HG03521 (cell line): ENCODE measurements around the gene MTMR12.

Experiments
- ATAC-seq: cut with Tn5 transposase; IDR thresholded peaks from one replicate; pipeline ENCODE4 v1.9.1; 2021; ENCODE audit warnings: mild to moderate bottlenecking, moderate library complexity; ENCODE audit not compliant: unreplicated experiment

The MTMR12 gene

GRCh38 chr5:32276173-32276853 is 36.4 kb downstream of the MTMR12 start:
- ATAC-seq: peak; percentile 51

GRCh38 chr5:32275396-32275741 is 37.4 kb downstream of the MTMR12 start:
- ATAC-seq: no peak

- no peak for ATAC-seq
Observed at GRCh38 chr5:32274548-32275395, 38.0 kb downstream of the MTMR12 start.

- no peak for ATAC-seq
Observed at GRCh38 chr5:32273821-32274220, 38.9 kb downstream of the MTMR12 start.

GRCh38 chr5:32272746-32273145 is 40.0 kb downstream of the MTMR12 start:
- ATAC-seq: no peak

- no peak for ATAC-seq
Observed at GRCh38 chr5:32270946-32271345, 41.8 kb downstream of the MTMR12 start.

GRCh38 chr5:32270178-32270577 is 42.6 kb downstream of the MTMR12 start:
- ATAC-seq: no peak

GRCh38 chr5:32265902-32266301 is 46.8 kb downstream of the MTMR12 start:
- no peak for ATAC-seq

- no peak for ATAC-seq
Observed at GRCh38 chr5:32264957-32265572, 47.7 kb downstream of the MTMR12 start.

GRCh38 chr5:32263684-32264083 is 49.1 kb downstream of the MTMR12 start:
- no peak for ATAC-seq

- ATAC-seq: no peak
Observed at GRCh38 chr5:32261198-32261597, 51.5 kb downstream of the MTMR12 start.

GRCh38 chr5:32259033-32259432 is 53.7 kb downstream of the MTMR12 start:
- ATAC-seq: no peak

- ATAC-seq: no peak
Observed at GRCh38 chr5:32258424-32258823, 54.3 kb downstream of the MTMR12 start.

- no peak for ATAC-seq
Observed at GRCh38 chr5:32255540-32255900, 57.2 kb downstream of the MTMR12 start.

GRCh38 chr5:32254881-32255539 is 57.7 kb downstream of the MTMR12 start:
- no peak for ATAC-seq

- no peak for ATAC-seq
Observed at GRCh38 chr5:32251871-32252458, 60.8 kb downstream of the MTMR12 start.

- ATAC-seq: no peak
Observed at GRCh38 chr5:32249668-32250067, 63.1 kb downstream of the MTMR12 start.

- no peak for ATAC-seq
Observed at GRCh38 chr5:32245742-32246141, 67.0 kb downstream of the MTMR12 start.

- no peak for ATAC-seq
Observed at GRCh38 chr5:32244017-32244416, 68.7 kb downstream of the MTMR12 start.

- no peak for ATAC-seq
Observed at GRCh38 chr5:32241034-32241783, 71.5 kb downstream of the MTMR12 start.
